ENCODE results near the gene SF3B4.
A peak's percentile ranks its signal among the peaks of the same experiment; 100 is the strongest.

The SF3B4 gene

GRCh38 chr1:149884433-149885338 is 42.9 kb downstream of the SF3B4 start:
- no peak overlapping the region for H3K14ac ChIP-seq (ENCODE audit: low read length in 2 of 2)
- H3K4me2 ChIP-seq (ENCODE audit: low read length, poor library complexity, severe bottlenecking) = peak overlapping the region; percentile 95
- no peak overlapping the region for H2AK5ac ChIP-seq (ENCODE audit: low read length, severe bottlenecking)
- peak overlapping the region; percentile 79 for H3K27ac ChIP-seq (ENCODE audit: low read length, poor library complexity, severe bottlenecking)
- WGBS = 28% methylated on average over 4 of the region's 9 CpGs
- peaks cover 9% of the 10 kb centered on the region for H3K79me1 ChIP-seq (replicated peaks; ENCODE audit: low read length, poor library complexity, severe bottlenecking)
- no peak overlapping the region for H2BK5ac ChIP-seq (ENCODE audit: low read depth, low read length, poor library complexity, severe bottlenecking)
- no peaks in the 10 kb centered on the region for H3K9me3 ChIP-seq (ENCODE audit: control insufficient read depth, low read length)
- H3K4ac ChIP-seq (ENCODE audit: low read depth in 1 of 2, low read length in 2 of 2) = no peak overlapping the region
- H4K8ac ChIP-seq (ENCODE audit: low read length) = no peak overlapping the region
- no peak overlapping the region for H2BK120ac ChIP-seq (ENCODE audit: low read depth, low read length)
- no peak overlapping the region for H3K18ac ChIP-seq (ENCODE audit: low read depth in 1 of 2, low read length in 2 of 2)
- peaks cover 2% of the 10 kb centered on the region for H3K4me1 ChIP-seq (ENCODE audit: control insufficient read depth, insufficient read depth, low read depth, low read length)
- no peak overlapping the region for H2BK12ac ChIP-seq (ENCODE audit: low read length in 2 of 2)
- H3K27me3 ChIP-seq (ENCODE audit: control insufficient read depth in 1 of 2, insufficient read depth in 1 of 2, low read length in 2 of 2) = no peaks in the 10 kb centered on the region
- DNase-seq = peak; percentile 56
- no peak overlapping the region for H2AFZ ChIP-seq (ENCODE audit: low read depth, low read length)
- H2BK15ac ChIP-seq (ENCODE audit: low read depth, poor library complexity, severe bottlenecking) = no peak overlapping the region
- peak overlapping the region; percentile 98 for H3K9ac ChIP-seq (ENCODE audit: low read length)
- H3K4me3 ChIP-seq (ENCODE audit: insufficient read depth in 1 of 2, low read depth in 1 of 2, low read length in 2 of 2) = peak overlapping the region in 1 of 2 experiments; percentile 79
- H3K23ac ChIP-seq (ENCODE audit: low read length in 2 of 2) = no peak overlapping the region
- H4K91ac ChIP-seq (ENCODE audit: low read length) = no peak overlapping the region
- no peaks in the 10 kb centered on the region for H3K36me3 ChIP-seq (ENCODE audit: control insufficient read depth in 1 of 2, insufficient read depth in 2 of 2, low read depth in 1 of 2, low read length in 2 of 2)

GRCh38 chr1:149883598-149884247 is 43.9 kb downstream of the SF3B4 start:
- no peak overlapping the region for H2AK5ac ChIP-seq (ENCODE audit: low read length, severe bottlenecking)
- no peaks in the 10 kb centered on the region for H3K9me3 ChIP-seq (ENCODE audit: control insufficient read depth, low read length)
- DNase-seq = no peak
- peak overlapping the region in 1 of 2 experiments; percentile 79 for H3K4me3 ChIP-seq (ENCODE audit: insufficient read depth in 1 of 2, low read depth in 1 of 2, low read length in 2 of 2)
- peak overlapping the region; percentile 10 for H3K4me2 ChIP-seq (ENCODE audit: low read length, poor library complexity, severe bottlenecking)
- H2BK120ac ChIP-seq (ENCODE audit: low read depth, low read length) = no peak overlapping the region
- no peaks in the 10 kb centered on the region for H3K36me3 ChIP-seq (ENCODE audit: control insufficient read depth in 1 of 2, insufficient read depth in 2 of 2, low read depth in 1 of 2, low read length in 2 of 2)
- H3K23ac ChIP-seq (ENCODE audit: low read length in 2 of 2) = no peak overlapping the region
- no peak overlapping the region for H2BK5ac ChIP-seq (ENCODE audit: low read depth, low read length, poor library complexity, severe bottlenecking)
- no peaks in the 10 kb centered on the region for H3K27me3 ChIP-seq (ENCODE audit: control insufficient read depth in 1 of 2, insufficient read depth in 1 of 2, low read length in 2 of 2)
- H3K14ac ChIP-seq (ENCODE audit: low read length in 2 of 2) = no peak overlapping the region
- H3K9ac ChIP-seq (ENCODE audit: low read length) = peak overlapping the region; percentile 98
- H2AFZ ChIP-seq (ENCODE audit: low read depth, low read length) = no peak overlapping the region
- no peak overlapping the region for H2BK15ac ChIP-seq (ENCODE audit: low read depth, poor library complexity, severe bottlenecking)
- H3K4me1 ChIP-seq (ENCODE audit: control insufficient read depth, insufficient read depth, low read depth, low read length) = peaks cover 2% of the 10 kb centered on the region
- no peak overlapping the region for H3K27ac ChIP-seq (ENCODE audit: low read length, poor library complexity, severe bottlenecking)
- no peak overlapping the region for H3K18ac ChIP-seq (ENCODE audit: low read depth in 1 of 2, low read length in 2 of 2)
- 100% methylated on average over 1 of the region's 3 CpGs for WGBS
- no peak overlapping the region for H4K8ac ChIP-seq (ENCODE audit: low read length)
- H4K91ac ChIP-seq (ENCODE audit: low read length) = no peak overlapping the region
- H2BK12ac ChIP-seq (ENCODE audit: low read length in 2 of 2) = no peak overlapping the region
- H3K79me1 ChIP-seq (replicated peaks; ENCODE audit: low read length, poor library complexity, severe bottlenecking) = peaks cover 9% of the 10 kb centered on the region
- H3K4ac ChIP-seq (ENCODE audit: low read depth in 1 of 2, low read length in 2 of 2) = no peak overlapping the region

GRCh38 chr1:149881876-149882275 is 45.7 kb downstream of the SF3B4 start:
- no peak overlapping the region for H3K9ac ChIP-seq (ENCODE audit: low read length)
- no peak overlapping the region for H3K18ac ChIP-seq (ENCODE audit: low read depth in 1 of 2, low read length in 2 of 2)
- H3K36me3 ChIP-seq (ENCODE audit: control insufficient read depth in 1 of 2, insufficient read depth in 2 of 2, low read depth in 1 of 2, low read length in 2 of 2) = no peaks in the 10 kb centered on the region
- 100% methylated on average over 1 of the region's 1 CpG for WGBS
- no peaks in the 10 kb centered on the region for H3K9me3 ChIP-seq (ENCODE audit: control insufficient read depth, low read length)
- no peak overlapping the region for H4K8ac ChIP-seq (ENCODE audit: low read length)
- DNase-seq = no peak
- H2BK15ac ChIP-seq (ENCODE audit: low read depth, poor library complexity, severe bottlenecking) = no peak overlapping the region
- H2BK120ac ChIP-seq (ENCODE audit: low read depth, low read length) = no peak overlapping the region
- H3K4me3 ChIP-seq (ENCODE audit: insufficient read depth in 1 of 2, low read depth in 1 of 2, low read length in 2 of 2) = no peak overlapping the region
- H3K27ac ChIP-seq (ENCODE audit: low read length, poor library complexity, severe bottlenecking) = no peak overlapping the region
- no peak overlapping the region for H3K4me2 ChIP-seq (ENCODE audit: low read length, poor library complexity, severe bottlenecking)
- no peak overlapping the region for H4K91ac ChIP-seq (ENCODE audit: low read length)
- no peak overlapping the region for H2AFZ ChIP-seq (ENCODE audit: low read depth, low read length)
- H3K4me1 ChIP-seq (ENCODE audit: control insufficient read depth, insufficient read depth, low read depth, low read length) = peaks cover 2% of the 10 kb centered on the region
- peak overlapping the region in 1 of 2 experiments; percentile 35 for H3K4ac ChIP-seq (ENCODE audit: low read depth in 1 of 2, low read length in 2 of 2)
- H2BK5ac ChIP-seq (ENCODE audit: low read depth, low read length, poor library complexity, severe bottlenecking) = no peak overlapping the region
- H3K14ac ChIP-seq (ENCODE audit: low read length in 2 of 2) = no peak overlapping the region
- H2BK12ac ChIP-seq (ENCODE audit: low read length in 2 of 2) = no peak overlapping the region
- no peak overlapping the region for H2AK5ac ChIP-seq (ENCODE audit: low read length, severe bottlenecking)
- H3K79me1 ChIP-seq (replicated peaks; ENCODE audit: low read length, poor library complexity, severe bottlenecking) = peaks cover 9% of the 10 kb centered on the region
- H3K27me3 ChIP-seq (ENCODE audit: control insufficient read depth in 1 of 2, insufficient read depth in 1 of 2, low read length in 2 of 2) = no peaks in the 10 kb centered on the region
- H3K23ac ChIP-seq (ENCODE audit: low read length in 2 of 2) = no peak overlapping the region

GRCh38 chr1:149879556-149879955 is 48.0 kb downstream of the SF3B4 start:
- Histone ChIP-seq H3K4me3 (ENCODE audit: insufficient read depth in 1 of 2, low read depth in 1 of 2, low read length in 2 of 2) (no peak overlapping the region), H3K18ac (ENCODE audit: low read depth in 1 of 2, low read length in 2 of 2) (no peak overlapping the region), H4K8ac (ENCODE audit: low read length) (no peak overlapping the region), H3K27me3 (ENCODE audit: control insufficient read depth in 1 of 2, insufficient read depth in 1 of 2, low read length in 2 of 2) (no peaks in the 10 kb centered on the region), H4K91ac (ENCODE audit: low read length) (no peak overlapping the region), H2AFZ (ENCODE audit: low read depth, low read length) (no peak overlapping the region), H2BK12ac (ENCODE audit: low read length in 2 of 2) (no peak overlapping the region), H3K4me2 (ENCODE audit: low read length, poor library complexity, severe bottlenecking) (no peak overlapping the region), H2AK5ac (ENCODE audit: low read length, severe bottlenecking) (no peak overlapping the region), H2BK15ac (ENCODE audit: low read depth, poor library complexity, severe bottlenecking) (no peak overlapping the region), H3K36me3 (ENCODE audit: control insufficient read depth in 1 of 2, insufficient read depth in 2 of 2, low read depth in 1 of 2, low read length in 2 of 2) (no peaks in the 10 kb centered on the region), H2BK120ac (ENCODE audit: low read depth, low read length) (no peak overlapping the region), H3K79me1 (replicated peaks; ENCODE audit: low read length, poor library complexity, severe bottlenecking) (peaks cover 9% of the 10 kb centered on the region), H3K27ac (ENCODE audit: low read length, poor library complexity, severe bottlenecking) (no peak overlapping the region), H3K23ac (ENCODE audit: low read length in 2 of 2) (no peak overlapping the region), H3K9ac (ENCODE audit: low read length) (no peak overlapping the region), H3K4ac (ENCODE audit: low read depth in 1 of 2, low read length in 2 of 2) (no peak overlapping the region), H3K14ac (ENCODE audit: low read length in 2 of 2) (no peak overlapping the region), H3K9me3 (ENCODE audit: control insufficient read depth, low read length) (no peaks in the 10 kb centered on the region), H3K4me1 (ENCODE audit: control insufficient read depth, insufficient read depth, low read depth, low read length) (no peaks in the 10 kb centered on the region), H2BK5ac (ENCODE audit: low read depth, low read length, poor library complexity, severe bottlenecking) (no peak overlapping the region)
- no peak for DNase-seq
- WGBS = 84% methylated on average over 1 of the region's 1 CpG
